ENCODE data around the gene RHOT2.

- TF ChIP-seq CTCF (IDR thresholded peaks at IDR 0.05) (no peak), POLR2A (IDR thresholded peaks at IDR 0.05) (no peak)
These were observed 34.4 kb downstream of the RHOT2 start for GRCh38 chr16:702341-702740.

All from lower leg skin (tissue), 3 donors.